Stimulated activated CD4-positive, alpha-beta T cell treated with anti-CD3 and anti-CD28 coated beads, Interleukin-12 subunit alpha, Interleukin-12 subunit beta, amount 100 ng/mL, for 4 hours (primary cell): ENCODE results near the gene ACYP2.
A peak's percentile ranks its signal among the peaks of the same experiment; 100 is the strongest.
"Not testable (repeated sequence)": the region's sequence is repeated elsewhere in the genome, so short reads cannot be mapped to it uniquely, and the experiment has no call there.

Experiments
- DNase-seq: peaks from one replicate; pipeline ENCODE4 v3.0.0-alpha.2; 2020

ACYP2 gene

GRCh38 chr2:54099829-54100585, 15.4 kb upstream of the ACYP2 start:
- DNase-seq = no peak

DNA sequence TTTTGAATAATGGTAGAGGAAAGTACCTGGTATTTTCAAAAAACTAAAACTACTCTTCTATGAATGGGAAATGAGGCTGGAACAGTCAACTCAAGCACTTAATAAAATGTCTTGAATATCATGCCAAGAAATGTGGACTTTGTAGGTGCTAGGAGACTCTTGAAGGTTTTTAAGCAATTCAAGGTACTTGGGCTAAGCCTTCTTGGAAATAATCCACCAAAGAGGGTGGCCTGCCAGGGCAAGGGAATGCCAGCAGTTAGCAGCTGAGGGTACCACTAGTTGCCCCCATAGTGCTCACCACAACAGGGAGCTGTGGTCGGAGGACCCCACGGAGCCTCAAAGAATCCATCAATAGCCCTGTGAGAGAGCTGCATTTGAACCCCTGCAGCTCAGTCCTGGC, 14.6 kb upstream of the ACYP2 start:
- DNase-seq = no peak

GRCh38 chr2:54103454-54104314, 11.7 kb upstream of the ACYP2 start:
- DNase-seq = no peak

GRCh38 chr2:54106631-54107454, 8.6 kb upstream of the ACYP2 start:
- DNase-seq = peak; percentile 10

- no peak for DNase-seq
Observed at GRCh38 chr2:54107455-54107764, 8.0 kb upstream of the ACYP2 start.

- no peak for DNase-seq
Observed at GRCh38 chr2:54107903-54108615, 7.4 kb upstream of the ACYP2 start.

GRCh38 chr2:54109848-54110247, 5.6 kb upstream of the ACYP2 start:
- DNase-seq = no peak

GRCh38 chr2:54114479-54114878, 936 bp upstream of the ACYP2 start:
- DNase-seq = not testable (repeated sequence)

GRCh38 chr2:54114936-54115283, 505 bp upstream of the ACYP2 start:
- DNase-seq = no peak

- not testable (repeated sequence) for DNase-seq
Observed at GRCh38 chr2:54116598-54116997, 1.2 kb downstream of the ACYP2 start.

DNA sequence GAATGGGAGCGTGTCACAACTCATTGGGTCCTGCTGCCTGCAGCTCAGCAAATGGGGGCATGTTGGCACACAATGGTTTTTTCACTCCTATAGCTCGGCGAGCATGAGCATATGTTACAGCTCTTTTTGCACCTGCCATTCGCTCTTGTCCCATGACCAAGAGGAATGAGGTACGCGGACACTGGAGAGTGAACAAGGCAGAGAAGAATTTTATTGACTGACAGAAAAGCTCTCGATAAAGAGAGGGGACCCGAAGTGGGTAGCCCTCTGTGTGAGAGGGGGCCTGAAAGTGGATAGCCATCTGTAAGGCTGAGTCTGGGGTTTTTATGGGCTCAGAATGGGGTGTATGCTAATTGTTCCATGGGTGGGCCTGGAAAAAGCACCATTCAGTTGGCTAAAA, 5.5 kb downstream of the ACYP2 start:
- DNase-seq = no peak

DNA sequence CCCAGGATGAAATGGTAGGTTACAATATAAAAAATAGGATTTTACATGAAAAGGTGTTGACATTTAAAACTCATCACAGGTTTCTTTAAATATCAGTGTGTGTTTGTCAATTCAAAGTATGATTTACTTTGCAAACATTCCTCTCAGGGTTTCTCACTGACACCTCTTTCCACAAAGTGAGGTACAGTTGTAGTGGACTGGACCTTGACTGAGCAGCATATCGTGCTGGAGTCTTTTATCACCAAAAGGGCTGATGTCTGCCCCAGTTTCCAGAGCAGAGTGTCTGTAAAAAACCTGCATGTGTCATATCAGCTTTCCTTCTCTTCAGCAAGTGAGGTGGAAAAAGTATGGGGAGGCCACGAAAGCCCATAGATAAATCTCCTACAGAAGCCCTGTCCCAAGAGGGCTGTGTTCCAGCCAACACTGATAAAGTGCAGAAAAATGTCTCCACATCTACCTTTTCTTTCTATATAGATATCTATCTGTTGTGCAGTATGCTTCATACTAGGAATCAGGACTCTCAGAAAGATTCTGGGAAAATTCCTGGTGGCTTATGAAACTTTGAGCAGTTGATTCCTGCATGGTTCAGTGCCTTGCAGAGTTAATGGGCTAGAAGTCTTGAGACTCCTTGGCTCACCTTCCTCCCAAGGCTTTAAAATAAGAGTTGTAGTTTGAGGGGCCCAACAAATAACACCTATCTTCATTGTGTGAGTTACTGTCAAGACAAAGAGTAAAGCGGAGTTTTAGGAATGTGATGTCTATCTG, 6.9 kb downstream of the ACYP2 start:
- DNase-seq = no peak

GRCh38 chr2:54122939-54123338, 7.5 kb downstream of the ACYP2 start:
- DNase-seq = no peak

GRCh38 chr2:54127174-54127573, 11.8 kb downstream of the ACYP2 start:
- not testable (repeated sequence) for DNase-seq

DNA sequence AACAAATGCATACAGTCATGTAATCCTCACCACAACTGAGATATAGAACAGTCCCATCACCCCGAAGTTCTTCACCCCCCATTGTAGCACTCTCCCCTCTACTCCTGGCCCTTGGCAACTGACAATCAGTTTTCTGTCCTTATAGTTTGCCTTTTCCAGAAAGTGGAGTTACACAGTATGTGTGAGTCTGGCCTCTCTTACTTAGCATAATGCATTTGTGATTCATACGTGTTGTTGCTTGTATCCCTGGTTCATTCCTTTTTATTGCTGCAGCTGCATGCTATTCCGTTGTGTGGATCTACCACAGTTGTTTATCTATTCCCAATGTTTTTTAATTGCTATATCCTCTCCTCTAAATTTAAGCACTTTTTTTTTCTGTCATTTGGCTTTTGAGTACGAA, 17.6 kb downstream of the ACYP2 start:
- DNase-seq = no peak

- DNase-seq = no peak
Observed at GRCh38 chr2:54139210-54139609, 23.8 kb downstream of the ACYP2 start.

GRCh38 chr2:54143780-54144179, 28.4 kb downstream of the ACYP2 start:
- DNase-seq = no peak

DNA sequence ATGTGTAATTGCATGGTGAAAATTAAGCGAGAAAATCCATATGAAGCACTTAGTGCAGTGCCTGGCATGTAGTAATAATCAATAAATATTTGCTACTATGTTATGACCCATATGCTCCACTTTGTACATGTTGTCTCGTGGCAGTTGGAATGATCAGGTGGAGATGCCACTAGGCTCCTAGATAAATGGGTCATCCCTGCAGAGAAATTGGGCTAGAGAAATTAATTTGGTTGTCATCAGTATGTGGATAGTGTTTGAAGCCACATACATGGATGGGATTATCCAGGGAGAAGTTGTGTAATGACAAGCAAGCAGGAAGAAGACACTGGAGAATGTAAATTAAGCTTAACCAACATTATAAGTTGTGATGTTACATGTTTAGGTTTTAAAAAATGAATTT, 33.0 kb downstream of the ACYP2 start:
- DNase-seq = no peak

- DNase-seq = no peak
Observed at GRCh38 chr2:54149638-54150441, 34.4 kb downstream of the ACYP2 start.

DNA sequence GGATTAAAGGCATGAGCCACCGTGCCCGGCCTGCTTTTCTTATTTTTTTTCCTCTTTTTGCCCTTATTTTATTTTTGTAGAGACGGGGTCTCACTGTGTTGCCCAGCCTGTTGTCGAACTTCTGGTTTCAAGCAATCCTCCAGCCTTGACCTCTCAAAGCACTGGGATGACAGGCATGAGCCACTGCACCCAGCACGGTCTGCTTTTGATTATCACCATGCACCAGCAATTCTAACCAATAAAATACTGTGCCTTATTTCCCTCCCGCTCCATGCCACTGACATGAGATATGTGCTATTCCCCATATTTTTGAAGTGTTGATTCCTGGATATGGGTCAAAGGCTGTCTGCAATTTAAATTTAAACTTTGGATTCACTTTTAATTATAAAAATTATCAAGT, 42.9 kb downstream of the ACYP2 start:
- no peak for DNase-seq
